Kidney (tissue), 14 donors: ENCODE data around the gene KIRREL2. TPM values are rescaled to one million over a fixed set of nuclear protein-coding genes. Genes with fewer than 3 reads are reported as not detected.

Experiments used
- DNase-seq, 5 donors: peaks; one replicate each; pipeline ENCODE4 v3.0.0-alpha.2; 2013 to 2020
- FAIRE-seq: peaks from 2 replicates; lab custom pipeline; 2012; peaks lifted over from hg19 to GRCh38; lab: Jason Lieb, UNC
- H3K27ac ChIP-seq, 2 donors: one replicate each; pipeline ENCODE4 v1.7.0; 2013; ENCODE audit warnings: low read depth in 2 of 2, low read length in 2 of 2, inconsistent platforms in 1 of 2
- H3K27me3 ChIP-seq: one replicate; pipeline ENCODE4 v1.7.1; 2013; ENCODE audit warnings: low read length, inconsistent platforms; ENCODE audit not compliant: control insufficient read depth, insufficient read depth
- H3K36me3 ChIP-seq, 3 donors: one replicate each; pipeline versions ENCODE4 v1.7.0 to v1.7.1; 2013; ENCODE audit warnings: low read length in 3 of 3, control low read depth in 1 of 3, inconsistent platforms in 1 of 3; ENCODE audit not compliant: insufficient read depth in 3 of 3, control insufficient read depth in 2 of 3
- H3K4me1 ChIP-seq, 3 donors: one replicate each; pipeline versions ENCODE4 v1.7.0 to v1.7.1; 2013; ENCODE audit warnings: low read length in 3 of 3, inconsistent platforms in 1 of 3, low read depth in 1 of 3; ENCODE audit not compliant: control insufficient read depth in 2 of 3, insufficient read depth in 2 of 3
- H3K4me3 ChIP-seq, 3 donors: one replicate each; pipeline versions ENCODE4 v1.7.0 to v1.8.1; 2013; ENCODE audit warnings: low read length in 3 of 3, control low read depth in 1 of 3, inconsistent platforms in 1 of 3
- H3K9ac ChIP-seq, 3 donors: one replicate each; pipeline versions ENCODE4 v1.7.0 to v1.7.1; 2013; ENCODE audit warnings: low read length in 3 of 3, control low read depth in 1 of 3, inconsistent platforms in 1 of 3
- H3K9me3 ChIP-seq, 3 donors: one replicate each; pipeline versions ENCODE4 v1.7.0 to v1.7.1; 2013; ENCODE audit warnings: low read length in 3 of 3, control low read depth in 1 of 3, inconsistent platforms in 1 of 3; ENCODE audit not compliant: control insufficient read depth in 2 of 3, insufficient read depth in 1 of 3
- intact Hi-C: fragments of 100-400 bp; cut with DNase I; formaldehyde crosslinking; loops from one replicate; pipeline ENCODE4 v1.11.1; 2022
- polyA plus RNA-seq: library from polyadenylated mRNA; stranded (reverse); fragments of 350-450 nt; fragmentation: Illumina TruSeq; extraction: RNeasy Lipid Tissue Mini Kit (QIAGEN cat#74804); gene quantifications from one replicate; pipeline ENCODE4 v1.2.3, GENCODE V29; 2014; ENCODE audit warnings: low read depth, low replicate concordance; ENCODE audit not compliant: insufficient read depth
- total RNA-seq: library from RNA; stranded (reverse); fragmentation: NEBNext Ultra II Directional; extraction: Animal tissue kit (Norgen Biotek cat#: 25700); gene quantifications from one replicate; pipeline ENCODE4 v1.2.1, GENCODE V29; 2021
- TF ChIP-seq, protein P1 (sequence below): IDR thresholded peaks from 3 replicates; pipeline ENCODE4 v1.5.1; 2012; ENCODE audit warnings: mild to moderate bottlenecking, moderate library complexity, borderline replicate concordance; ENCODE audit not compliant: insufficient read depth; ENCODE audit errors: extremely low read depth
- donor health status: control.
- donor health status: control.
- donor health status: control.
- donor health status: control.
- donor health status: control.
- donor health status: DM: yes; HTN: yes; CAD: no.
- donor health status: Normal renal cell carcinoma (clear cell type).

KIRREL2 gene
- total and polyA plus RNA-seq, 2 donors from 2014 or later, result 0.82 TPM; not detected in 1

DNA sequence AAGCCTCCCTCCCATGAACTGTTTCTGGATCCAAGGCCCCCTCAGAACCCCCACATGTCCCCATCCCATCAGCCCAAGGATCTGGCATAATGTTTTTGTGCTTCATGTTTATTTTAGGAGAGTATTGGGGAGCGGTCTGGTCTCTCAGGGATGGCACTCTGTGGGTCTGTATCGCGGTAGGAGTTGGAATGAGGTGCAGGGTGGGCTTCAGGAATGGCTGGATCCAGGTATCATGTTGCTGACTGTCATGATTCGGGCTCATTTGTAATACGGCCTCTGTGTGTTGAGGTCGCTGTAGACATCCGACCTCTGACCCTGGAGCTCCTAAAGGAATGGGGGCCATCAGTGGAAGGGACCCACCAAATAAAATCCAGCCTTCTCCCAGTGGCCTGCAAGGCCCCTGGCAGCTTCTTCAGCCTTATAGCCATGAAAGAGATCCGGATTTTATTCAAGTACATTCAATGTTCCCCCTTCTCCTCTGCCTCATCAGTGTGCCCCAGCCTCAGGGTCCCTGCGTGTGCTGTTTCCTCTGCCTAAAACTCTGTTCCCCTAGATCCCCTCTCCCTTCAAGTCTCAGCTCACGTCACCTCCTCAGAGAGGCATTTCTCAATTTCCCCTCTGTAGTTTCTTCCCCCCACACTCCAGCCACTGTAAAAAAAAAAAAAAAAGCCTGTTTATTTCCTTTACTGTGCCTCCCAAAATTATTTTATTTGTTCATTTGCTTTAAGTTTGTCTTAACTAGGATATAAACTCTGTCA lies 47.8 kb downstream of the KIRREL2 start:
- TF ChIP-seq, protein P1, sequence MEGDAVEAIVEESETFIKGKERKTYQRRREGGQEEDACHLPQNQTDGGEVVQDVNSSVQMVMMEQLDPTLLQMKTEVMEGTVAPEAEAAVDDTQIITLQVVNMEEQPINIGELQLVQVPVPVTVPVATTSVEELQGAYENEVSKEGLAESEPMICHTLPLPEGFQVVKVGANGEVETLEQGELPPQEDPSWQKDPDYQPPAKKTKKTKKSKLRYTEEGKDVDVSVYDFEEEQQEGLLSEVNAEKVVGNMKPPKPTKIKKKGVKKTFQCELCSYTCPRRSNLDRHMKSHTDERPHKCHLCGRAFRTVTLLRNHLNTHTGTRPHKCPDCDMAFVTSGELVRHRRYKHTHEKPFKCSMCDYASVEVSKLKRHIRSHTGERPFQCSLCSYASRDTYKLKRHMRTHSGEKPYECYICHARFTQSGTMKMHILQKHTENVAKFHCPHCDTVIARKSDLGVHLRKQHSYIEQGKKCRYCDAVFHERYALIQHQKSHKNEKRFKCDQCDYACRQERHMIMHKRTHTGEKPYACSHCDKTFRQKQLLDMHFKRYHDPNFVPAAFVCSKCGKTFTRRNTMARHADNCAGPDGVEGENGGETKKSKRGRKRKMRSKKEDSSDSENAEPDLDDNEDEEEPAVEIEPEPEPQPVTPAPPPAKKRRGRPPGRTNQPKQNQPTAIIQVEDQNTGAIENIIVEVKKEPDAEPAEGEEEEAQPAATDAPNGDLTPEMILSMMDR, result no peak
- no peak for FAIRE-seq
- Histone ChIP-seq H3K4me3 (no peak overlapping the region), H3K9ac (no peak overlapping the region), H3K9me3 (no peaks in the 10 kb centered on the region), H3K27ac (no peak overlapping the region), H3K4me1 (no peaks in the 10 kb centered on the region), H3K27me3 (no peaks in the 10 kb centered on the region), H3K36me3 (no peaks in the 10 kb centered on the region)
- DNase-seq, result no peak
- intact Hi-C loops, result no loop called here

- intact Hi-C loops, result no loop called here
- no peaks in the 10 kb centered on the region for H3K36me3 ChIP-seq
- H3K27ac ChIP-seq, result no peak overlapping the region
- H3K4me3 ChIP-seq, result no peak overlapping the region
- H3K9ac ChIP-seq, result no peak overlapping the region
- DNase-seq (no peak), FAIRE-seq (no peak)
- no peaks in the 10 kb centered on the region for H3K27me3 ChIP-seq
- H3K4me1 ChIP-seq, result no peaks in the 10 kb centered on the region
- H3K9me3 ChIP-seq, result no peaks in the 10 kb centered on the region
- TF ChIP-seq, protein P1, result no peak
Observed at GRCh38 chr19:35905178-35905727, 48.5 kb downstream of the KIRREL2 start.

DNA sequence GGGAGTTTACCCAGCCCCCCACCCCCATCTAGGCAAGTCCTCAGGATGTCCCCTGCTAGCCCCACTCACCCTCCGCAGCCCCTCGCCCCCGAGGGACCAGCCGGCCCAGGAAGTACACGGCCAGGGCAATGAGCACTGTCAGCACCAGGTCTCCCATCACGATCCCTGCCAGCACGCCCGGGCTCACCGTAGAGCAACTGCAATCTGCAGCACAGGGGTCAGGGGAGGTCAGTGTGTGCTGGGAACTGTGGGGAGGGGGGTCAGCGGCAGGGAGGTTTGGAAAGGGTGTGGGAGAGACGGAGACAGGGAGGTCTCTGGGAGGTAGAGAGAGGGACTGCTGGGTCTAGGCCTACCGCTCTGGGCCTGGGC lies 50.6 kb downstream of the KIRREL2 start:
- Histone ChIP-seq H3K9me3 (no peaks in the 10 kb centered on the region), H3K27me3 (no peaks in the 10 kb centered on the region), H3K4me1 (no peaks in the 10 kb centered on the region), H3K27ac (peak overlapping the region in 1 of 2 donors; percentile 28), H3K9ac (no peak overlapping the region), H3K4me3 (no peak overlapping the region), H3K36me3 (no peaks in the 10 kb centered on the region)
- DNase-seq (peak in 1 of 5 donors; percentile 73), FAIRE-seq (no peak)
- intact Hi-C loops, result no loop called here
- TF ChIP-seq, protein P1, result no peak
